ENCODE measurements around the gene REL. TPM values are rescaled to one million over a fixed set of nuclear protein-coding genes. Genes with fewer than 3 reads are reported as not detected.

REL gene
- total and polyA plus RNA-seq, 9 of the 15 experiments (the other 6 are each of a cell fraction or from before 2014, with no cell fraction given): 0.63 to 8.6 (median 6.3) TPM

- POLR2A ChIA-PET: interaction anchor here (1.6 kb wide), 1 partner anchor 11 kb away, joined by 5 read pairs; no protein-coding TSS in a partner anchor
- TF ChIP-seq ZNF165 (CRISPR knock-in tag; IDR thresholded peaks at IDR 0.05; ENCODE audit: borderline replicate concordance): no peak
- TF ChIP-seq FOXP1 (CRISPR knock-in tag; IDR thresholded peaks at IDR 0.05): no peak
- TF ChIP-seq LCOR (CRISPR knock-in tag; IDR thresholded peaks at IDR 0.05): no peak
- TF ChIP-seq, protein P1, sequence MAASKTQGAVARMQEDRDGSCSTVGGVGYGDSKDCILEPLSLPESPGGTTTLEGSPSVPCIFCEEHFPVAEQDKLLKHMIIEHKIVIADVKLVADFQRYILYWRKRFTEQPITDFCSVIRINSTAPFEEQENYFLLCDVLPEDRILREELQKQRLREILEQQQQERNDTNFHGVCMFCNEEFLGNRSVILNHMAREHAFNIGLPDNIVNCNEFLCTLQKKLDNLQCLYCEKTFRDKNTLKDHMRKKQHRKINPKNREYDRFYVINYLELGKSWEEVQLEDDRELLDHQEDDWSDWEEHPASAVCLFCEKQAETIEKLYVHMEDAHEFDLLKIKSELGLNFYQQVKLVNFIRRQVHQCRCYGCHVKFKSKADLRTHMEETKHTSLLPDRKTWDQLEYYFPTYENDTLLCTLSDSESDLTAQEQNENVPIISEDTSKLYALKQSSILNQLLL (CRISPR knock-in tag; IDR thresholded peaks at IDR 0.05; ENCODE audit: borderline replicate concordance): no peak
- no peak for TF ChIP-seq LARP7 (IDR thresholded peaks at IDR 0.05)
- TF ChIP-seq E2F3 (CRISPR knock-in tag; IDR thresholded peaks at IDR 0.05): no peak
- TF ChIP-seq THAP12 (CRISPR knock-in tag; IDR thresholded peaks at IDR 0.05): no peak
- no peak for TF ChIP-seq NR2C1 (IDR thresholded peaks at IDR 0.05)
- TF ChIP-seq NR2C1 (tag; IDR thresholded peaks at IDR 0.05): no peak
- TF ChIP-seq MCM5 (IDR thresholded peaks at IDR 0.05; ENCODE audit: low read depth): no peak
- no peak for TF ChIP-seq TOE1 (IDR thresholded peaks at IDR 0.05; ENCODE audit: borderline replicate concordance)
- TF ChIP-seq TOE1 (CRISPR knock-in tag; IDR thresholded peaks at IDR 0.05; ENCODE audit: borderline replicate concordance, low read depth): no peak
- no peak for TF ChIP-seq ETS1 (conservative IDR thresholded peaks at IDR 0.05; ENCODE audit: control insufficient read depth, low read depth, low read length)
- TF ChIP-seq NR1H2 (CRISPR knock-in tag; IDR thresholded peaks at IDR 0.05): no peak
- no peak for TF ChIP-seq GATA2 (CRISPR knock-in tag; IDR thresholded peaks at IDR 0.05)
- no peak for TF ChIP-seq RBM25 (IDR thresholded peaks at IDR 0.05; ENCODE audit: low read depth, low read length, severe bottlenecking)
- TF ChIP-seq HDAC6 (IDR thresholded peaks at IDR 0.05; ENCODE audit: low read depth, low read length): no peak
- TF ChIP-seq POLR2AphosphoS5 (IDR thresholded peaks at IDR 0.05; ENCODE audit: control insufficient read depth, insufficient read depth, low read depth, low read length): no peak
- TF ChIP-seq KDM5B (IDR thresholded peaks at IDR 0.05; ENCODE audit: insufficient replicate concordance, low read depth, low read length): no peak
Observed at GRCh38 chr2:60926741-60927552, 45.6 kb downstream of the REL start.

More at GRCh38 chr2:60926741-60927552, 45.6 kb downstream of the REL start:
- Histone ChIP-seq H3K36me3 (ENCODE audit: control insufficient read depth, insufficient read depth, low read length) (peaks cover 44% of the 10 kb centered on the region), H3K79me2 (ENCODE audit: control insufficient read depth, insufficient read depth, low read length) (no peaks in the 10 kb centered on the region), H4K20me1 (replicated peaks; ENCODE audit: control insufficient read depth, insufficient read depth, low read length) (no peaks in the 10 kb centered on the region), H3K4me3 (no peak overlapping the region), H3K4me1 (replicated peaks in 1 of 2; ENCODE audit: control insufficient read depth in 2 of 2, insufficient read depth in 2 of 2, low read length in 2 of 2) (no peaks in the 10 kb centered on the region), H3K9me3 (replicated peaks; ENCODE audit: control insufficient read depth, insufficient read depth, low read depth, low read length) (no peaks in the 10 kb centered on the region), H3K27ac (ENCODE audit: extremely low read depth, low read depth, low read length) (no peak overlapping the region), H3K27me3 (ENCODE audit: control insufficient read depth in 2 of 2, insufficient read depth in 2 of 2, low read length in 2 of 2) (no peaks in the 10 kb centered on the region), H3K9me1 (ENCODE audit: control insufficient read depth, insufficient read depth, low read length) (no peaks in the 10 kb centered on the region), H2AFZ (ENCODE audit: low read depth, low read length) (no peak overlapping the region), H3K4me2 (ENCODE audit: insufficient read depth, low read length) (no peak overlapping the region), H3K9ac (ENCODE audit: insufficient read depth in 1 of 2, low read depth in 2 of 2, low read length in 2 of 2) (no peak overlapping the region)
- BruUV-seq (replicated peaks): no TSS peak
- in situ Hi-C loops (cut with MboI) (no loop called here), intact Hi-C loops (cut with micrococcal nuclease) (no loop called here)
- CTCF ChIA-PET (ENCODE audit: low intra/inter-chr PET ratio): no interaction called here
- FAIRE-seq (no peak), DNase-seq (ENCODE audit: extremely low read depth in 1 of 4, low spot score in 3 of 4) (no peak), ATAC-seq (no peak)
- WGBS (ENCODE audit: insufficient coverage, low coverage, missing lambda C conversion rate): 97% methylated on average over 3 of the region's 3 CpGs
